GM19455 (cell line): Measurements from ENCODE around the gene SPATA7.

Experiments used
- ATAC-seq: cut with Tn5 transposase; IDR thresholded peaks from one replicate; pipeline ENCODE4 v1.9.1; 2021; ENCODE audit not compliant: unreplicated experiment

The SPATA7 gene

DNA sequence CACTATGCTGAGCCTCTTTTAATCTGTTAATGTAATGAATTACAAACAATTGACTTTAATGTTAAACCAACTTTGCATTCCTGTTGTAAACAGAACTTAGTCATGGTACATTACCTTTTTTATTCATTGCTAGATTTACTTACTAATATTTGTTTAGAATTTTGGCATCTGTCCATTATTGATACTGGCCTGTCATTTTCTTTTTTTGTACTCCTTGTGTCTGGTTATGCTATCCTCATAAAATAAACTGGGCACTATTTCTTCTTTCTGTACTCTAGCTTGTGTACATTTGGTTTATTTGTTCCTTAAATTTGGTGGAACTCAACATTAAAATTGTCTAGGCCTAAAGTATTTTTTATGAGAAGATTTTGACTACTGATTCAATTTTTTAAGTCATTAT, 32.1 kb downstream of the SPATA7 start:
- no peak for ATAC-seq

DNA sequence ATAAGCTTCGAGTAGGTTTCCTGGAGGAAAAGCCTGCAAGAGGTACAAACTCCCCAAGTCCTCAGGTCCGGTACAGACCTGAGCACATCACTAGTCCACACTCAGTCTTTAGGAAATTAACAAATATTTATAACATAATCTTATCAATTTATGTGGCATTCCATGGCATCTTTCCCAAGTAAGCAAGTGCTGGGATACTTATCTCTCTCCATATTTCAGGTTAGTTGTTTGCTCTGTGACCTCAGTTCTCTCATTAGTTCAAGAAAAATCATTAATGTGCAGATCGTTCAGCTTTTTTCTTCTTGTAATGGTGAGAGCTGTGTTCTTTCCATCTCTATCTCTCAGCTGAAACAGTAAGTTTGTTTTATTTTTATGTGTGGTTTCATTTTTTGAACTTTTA, 34.7 kb downstream of the SPATA7 start:
- ATAC-seq, result no peak

DNA sequence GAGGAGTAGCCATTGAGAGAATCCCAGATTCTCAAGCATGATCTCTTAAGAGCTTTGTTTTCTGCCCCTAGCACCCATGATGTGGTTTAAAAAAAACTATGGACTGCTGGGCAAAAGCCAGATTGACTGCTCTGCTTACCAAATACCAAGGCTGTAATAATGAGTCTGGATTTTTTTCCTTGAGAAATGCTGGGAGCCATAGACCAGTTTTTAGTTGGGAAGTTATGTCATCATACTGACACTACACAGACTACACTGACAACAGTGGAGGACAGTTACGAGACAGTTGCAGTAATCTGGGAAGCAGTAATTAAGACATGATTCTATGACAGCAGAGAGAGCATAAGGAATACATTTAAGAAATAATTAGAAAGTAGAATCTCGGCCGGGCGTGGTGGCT, 35.8 kb downstream of the SPATA7 start:
- no peak for ATAC-seq

DNA sequence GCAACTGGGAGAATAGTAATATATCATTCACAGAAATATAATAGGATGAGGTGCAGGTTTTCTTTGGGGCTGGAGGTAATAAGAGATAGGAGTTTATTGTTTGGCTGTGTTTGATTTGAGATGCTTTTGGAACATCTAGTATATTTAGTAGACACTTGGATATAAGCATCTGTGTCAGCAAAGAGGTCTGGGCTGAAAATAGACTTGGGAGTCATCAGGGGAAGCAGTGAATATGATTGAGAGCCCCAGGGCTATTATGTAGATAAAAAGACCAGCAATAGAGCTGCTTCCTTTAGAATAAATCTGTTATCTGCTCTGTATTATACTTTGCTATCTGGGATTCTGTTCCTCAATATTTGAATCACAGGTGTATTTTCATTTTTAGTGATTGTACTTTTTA, 36.6 kb downstream of the SPATA7 start:
- no peak for ATAC-seq

DNA sequence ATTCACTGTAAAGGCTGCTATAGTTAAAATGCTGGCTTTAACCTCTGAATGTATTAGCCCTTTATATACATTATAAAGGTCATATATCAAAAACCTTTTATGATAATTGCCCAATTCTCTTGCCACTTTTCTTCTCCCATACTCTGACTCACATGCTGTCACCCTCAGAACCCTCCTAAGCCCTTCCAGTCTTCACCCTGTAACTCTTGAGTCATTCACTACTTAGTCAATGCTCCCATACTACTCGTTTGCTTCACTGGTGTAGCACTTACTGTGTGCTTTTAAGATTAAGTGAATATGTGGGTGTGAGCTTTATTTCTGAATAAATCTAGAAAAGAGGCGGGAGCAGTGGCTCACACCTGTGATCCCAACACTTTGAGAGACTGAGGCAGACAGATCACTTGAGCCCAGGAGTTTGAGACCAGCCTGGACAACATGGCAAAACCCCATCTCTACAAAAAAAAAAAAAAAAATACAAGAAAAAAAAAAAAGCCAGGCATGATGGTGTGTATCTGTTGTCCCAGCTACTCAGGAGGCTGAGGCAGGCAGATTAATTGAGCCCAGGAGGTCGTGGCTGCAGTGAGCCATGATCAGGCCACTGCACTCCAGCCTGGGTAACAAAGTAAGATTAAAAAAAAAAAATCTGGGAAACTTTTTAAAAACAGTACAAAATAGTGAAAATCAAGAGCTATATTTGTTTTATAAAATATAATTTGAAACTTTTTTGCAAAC, 37.6 kb downstream of the SPATA7 start:
- ATAC-seq, result no peak

DNA sequence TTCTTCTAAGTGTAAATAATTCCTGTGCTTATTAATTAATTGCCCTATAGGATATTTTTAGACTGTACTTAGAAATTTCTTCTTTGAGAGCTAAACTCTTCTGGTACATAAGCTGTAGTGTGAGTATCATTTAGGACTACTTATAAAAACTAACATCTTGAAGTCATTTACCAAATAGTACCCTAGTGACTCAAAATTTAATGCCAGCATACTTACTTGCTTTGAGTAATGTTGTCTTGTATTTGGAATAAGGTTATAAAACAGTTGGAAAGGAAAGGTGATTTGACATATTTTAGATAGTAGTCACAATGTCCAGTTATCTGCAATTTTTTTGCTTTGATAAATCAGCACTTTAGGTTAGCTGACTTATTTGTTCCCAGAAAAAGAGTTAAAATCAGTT, 39.1 kb downstream of the SPATA7 start:
- no peak for ATAC-seq

DNA sequence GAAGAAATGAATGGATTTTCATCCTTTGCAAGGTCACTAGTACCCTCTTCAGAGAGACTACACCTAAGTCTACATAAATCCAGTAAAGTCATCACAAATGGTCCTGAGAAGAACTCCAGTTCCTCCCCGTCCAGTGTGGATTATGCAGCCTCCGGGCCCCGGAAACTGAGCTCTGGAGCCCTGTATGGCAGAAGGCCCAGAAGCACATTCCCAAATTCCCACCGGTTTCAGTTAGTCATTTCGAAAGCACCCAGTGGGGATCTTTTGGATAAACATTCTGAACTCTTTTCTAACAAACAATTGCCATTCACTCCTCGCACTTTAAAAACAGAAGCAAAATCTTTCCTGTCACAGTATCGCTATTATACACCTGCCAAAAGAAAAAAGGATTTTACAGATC, 40.8 kb downstream of the SPATA7 start:
- no peak for ATAC-seq

DNA sequence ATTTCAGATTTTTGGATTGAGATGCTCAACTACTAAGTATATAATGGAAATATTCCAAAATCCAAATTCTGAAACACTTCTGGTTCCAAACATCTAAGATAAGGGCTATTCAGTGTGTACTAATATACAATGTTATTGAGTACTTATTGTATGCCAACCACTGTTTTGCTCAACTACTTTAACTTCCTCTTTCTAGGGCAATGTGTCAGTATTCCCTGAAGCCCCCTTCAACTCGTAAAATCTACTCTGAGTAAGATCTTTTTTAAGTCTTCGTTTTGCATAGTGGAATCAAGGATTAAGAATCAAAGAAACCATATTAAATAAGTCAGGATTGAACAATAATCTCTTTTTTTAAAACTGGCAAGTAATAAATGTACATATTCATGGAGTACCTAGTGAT, 45.5 kb downstream of the SPATA7 start:
- ATAC-seq, result no peak

DNA sequence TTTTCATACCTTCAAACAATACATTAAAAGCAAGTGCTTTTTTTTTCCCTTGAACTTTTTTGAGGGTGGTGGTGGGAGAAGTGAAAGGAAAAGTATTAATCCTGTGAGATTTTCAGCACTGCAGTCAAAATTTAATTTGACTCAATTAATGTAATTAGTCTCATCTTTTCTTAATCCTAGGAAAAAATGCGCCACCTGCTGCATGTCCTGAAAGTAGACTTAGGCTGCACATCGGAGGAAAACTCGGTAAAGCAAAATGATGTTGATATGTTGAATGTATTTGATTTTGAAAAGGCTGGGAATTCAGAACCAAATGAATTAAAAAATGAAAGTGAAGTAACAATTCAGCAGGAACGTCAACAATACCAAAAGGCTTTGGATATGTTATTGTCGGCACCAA, 52.2 kb downstream of the SPATA7 start:
- no peak for ATAC-seq

DNA sequence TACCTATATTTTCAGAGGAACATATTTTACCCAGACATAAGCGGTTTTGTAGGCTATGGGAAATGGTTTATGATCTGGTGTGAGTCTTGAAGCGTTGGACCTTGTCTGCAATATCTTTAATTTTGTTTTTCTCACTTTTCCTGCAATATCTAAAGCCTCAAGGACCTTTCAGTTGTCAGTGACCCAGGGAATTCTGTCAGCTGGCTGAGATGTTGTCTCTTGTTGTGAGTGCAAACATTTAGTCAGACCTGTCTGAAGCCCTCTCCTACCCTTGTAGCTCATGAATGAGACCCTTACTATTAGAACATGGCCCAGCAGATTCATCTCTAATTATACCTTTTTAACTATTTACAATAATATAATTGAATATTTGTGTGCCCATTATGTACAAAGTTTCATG, 53.6 kb downstream of the SPATA7 start:
- ATAC-seq, result no peak

DNA sequence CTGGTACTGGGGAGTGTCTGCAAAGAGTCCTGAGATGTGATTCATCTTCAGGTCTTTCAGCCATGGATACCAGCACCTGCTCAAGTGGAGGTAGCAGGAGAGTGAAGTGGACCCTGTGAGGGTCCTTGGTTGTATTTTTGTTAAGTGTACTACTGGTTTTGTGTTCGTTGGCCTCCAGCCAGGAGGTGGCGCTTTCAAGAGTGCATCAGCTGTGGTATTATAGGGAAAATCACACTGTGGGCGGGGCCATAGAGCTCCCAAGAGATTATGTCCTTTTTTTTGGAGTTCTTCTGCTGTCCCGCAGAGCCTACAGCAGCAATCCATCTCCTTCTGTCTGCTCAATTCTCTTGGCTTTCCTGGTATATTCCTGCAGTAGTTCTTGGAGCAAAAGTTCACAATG, 66.8 kb downstream of the SPATA7 start:
- ATAC-seq, result no peak

DNA sequence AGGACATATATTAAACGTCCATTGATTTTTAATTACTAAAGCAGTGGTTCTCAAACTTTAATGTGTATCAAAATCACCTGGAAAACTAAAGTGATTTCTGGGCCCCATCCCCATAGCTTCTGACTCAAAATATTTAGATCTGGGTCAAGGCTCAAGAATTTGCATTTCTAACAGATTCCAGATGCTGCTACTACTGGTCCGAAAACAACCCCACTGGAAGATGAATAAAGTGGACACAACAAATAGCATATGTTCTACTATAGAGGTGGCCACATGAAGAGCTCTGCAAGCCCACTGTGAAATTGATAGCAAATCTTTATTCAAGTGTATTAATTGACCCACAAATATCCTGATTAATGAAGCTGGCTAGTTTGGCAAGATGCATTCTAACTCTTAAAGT, 69.4 kb downstream of the SPATA7 start:
- ATAC-seq, result no peak

DNA sequence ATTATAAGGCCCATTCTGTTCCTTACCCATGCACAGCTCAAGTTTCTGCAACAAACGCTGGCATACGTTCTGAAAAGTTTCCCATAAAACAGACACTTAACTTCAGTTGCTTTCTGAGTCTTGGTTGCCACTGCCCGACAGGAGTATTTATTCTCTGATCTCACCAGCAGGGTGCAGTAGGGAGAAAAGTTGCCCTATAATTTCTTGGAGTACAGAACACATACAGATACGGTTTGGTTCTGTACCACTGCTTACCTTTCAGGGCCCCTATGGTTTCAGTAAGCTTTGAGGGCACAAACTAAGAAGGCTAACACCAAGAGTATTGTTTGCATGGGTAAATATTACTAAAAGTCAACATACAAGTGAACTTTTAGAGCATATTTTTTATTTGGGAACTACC, 77.9 kb downstream of the SPATA7 start:
- ATAC-seq, result no peak

DNA sequence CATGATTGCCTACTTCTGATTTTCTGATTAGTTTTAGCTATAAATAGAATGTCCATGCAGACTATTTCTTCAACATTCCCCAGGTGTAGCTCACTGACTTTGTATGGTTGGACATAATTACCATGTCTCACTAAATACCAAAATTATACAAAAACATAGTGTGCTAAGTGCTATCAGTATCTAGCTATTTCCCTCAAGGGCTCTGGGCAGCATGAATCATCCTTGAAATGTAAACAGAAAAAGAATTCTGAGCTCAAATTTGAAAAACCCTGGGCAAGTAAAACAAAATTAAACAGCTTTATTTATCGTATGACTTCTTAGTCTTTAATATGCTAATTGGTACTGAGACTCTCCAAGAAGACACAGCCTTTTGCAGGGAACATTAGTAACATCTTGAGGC, 82.9 kb downstream of the SPATA7 start:
- ATAC-seq, result no peak

DNA sequence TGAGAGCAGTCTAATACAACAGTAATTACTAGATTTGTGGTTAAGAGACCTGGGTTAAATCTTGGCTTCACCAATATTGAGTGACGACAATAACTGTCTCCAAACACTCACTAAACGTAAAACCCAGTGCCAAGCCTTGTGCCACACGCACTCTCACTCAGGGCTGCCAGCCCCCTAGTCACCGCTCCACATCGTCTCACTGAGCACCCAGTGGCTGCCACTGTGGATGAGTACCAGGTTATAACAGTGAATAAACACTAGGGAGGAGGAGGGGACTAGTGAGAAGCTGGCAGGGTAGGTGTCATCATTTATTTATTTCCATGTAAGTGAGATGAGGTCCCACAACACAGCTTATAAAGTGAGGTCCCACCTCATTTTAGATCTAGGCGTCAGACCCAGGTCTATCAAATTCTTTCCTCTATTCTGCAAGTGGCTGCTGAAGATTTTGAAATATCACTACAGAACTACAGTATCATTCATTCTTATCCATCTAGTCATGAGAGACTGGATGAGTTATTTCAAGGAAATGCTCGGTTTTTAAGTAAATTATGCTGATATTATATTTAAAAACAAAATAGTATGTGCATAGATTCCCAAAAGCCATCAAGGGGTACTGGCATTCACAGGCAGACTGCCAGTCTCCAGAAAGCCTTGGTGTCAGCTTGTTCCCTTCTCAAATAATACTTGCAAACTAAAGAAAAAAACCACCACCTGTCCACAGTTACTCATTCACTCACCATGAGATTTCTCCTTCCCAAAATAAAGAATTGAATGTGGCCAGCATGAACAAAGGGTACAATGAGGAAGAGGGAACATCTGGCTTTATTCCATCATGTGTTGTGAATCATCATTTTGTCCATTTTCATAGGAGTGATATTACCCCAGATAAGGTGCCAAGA, 85.3 kb downstream of the SPATA7 start:
- no peak for ATAC-seq

DNA sequence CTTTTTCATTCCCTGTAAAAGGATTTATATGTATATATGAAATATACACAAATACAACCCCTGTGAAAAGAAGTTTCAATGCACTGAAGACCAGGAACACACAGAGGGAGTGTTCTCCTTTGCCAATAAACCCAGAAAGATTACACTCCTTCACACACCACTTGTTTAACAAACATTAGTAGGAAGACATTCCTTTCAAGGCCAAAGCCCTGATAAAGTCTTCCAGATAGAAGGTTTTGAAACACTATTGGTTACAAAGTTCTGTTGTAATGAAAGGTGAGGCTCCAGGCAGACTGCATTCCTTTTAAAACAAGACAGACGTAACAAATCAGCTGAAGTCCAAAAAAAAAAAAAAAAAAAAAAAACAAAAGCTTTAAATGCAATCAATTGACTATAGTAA, 88.3 kb downstream of the SPATA7 start:
- ATAC-seq, result no peak

DNA sequence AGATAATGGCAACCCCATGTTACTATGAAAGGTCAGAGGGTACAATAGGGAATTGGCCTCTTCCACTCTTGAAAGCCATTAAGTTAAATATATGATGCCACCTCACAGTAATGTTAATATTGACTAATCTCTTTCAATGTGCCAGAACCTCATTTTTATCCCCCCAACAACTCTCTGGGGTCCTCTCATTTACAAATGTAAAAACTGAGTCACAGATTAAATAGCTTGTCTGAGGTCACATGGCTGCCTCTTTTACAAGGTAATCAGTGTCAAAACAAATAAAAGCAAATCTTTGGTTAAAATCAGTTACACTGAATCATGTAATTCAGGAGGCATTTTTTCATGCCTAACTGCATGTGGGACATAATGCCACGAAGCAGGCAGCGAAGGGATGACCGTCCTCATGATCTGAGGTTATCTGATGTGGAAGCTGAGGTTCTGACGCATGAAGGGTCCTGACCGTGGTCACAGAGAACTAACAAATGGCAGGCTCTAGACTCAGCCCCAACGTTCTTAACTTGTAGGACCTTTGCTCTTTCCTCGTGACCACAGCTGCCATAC, 90.8 kb downstream of the SPATA7 start:
- ATAC-seq, result no peak

DNA sequence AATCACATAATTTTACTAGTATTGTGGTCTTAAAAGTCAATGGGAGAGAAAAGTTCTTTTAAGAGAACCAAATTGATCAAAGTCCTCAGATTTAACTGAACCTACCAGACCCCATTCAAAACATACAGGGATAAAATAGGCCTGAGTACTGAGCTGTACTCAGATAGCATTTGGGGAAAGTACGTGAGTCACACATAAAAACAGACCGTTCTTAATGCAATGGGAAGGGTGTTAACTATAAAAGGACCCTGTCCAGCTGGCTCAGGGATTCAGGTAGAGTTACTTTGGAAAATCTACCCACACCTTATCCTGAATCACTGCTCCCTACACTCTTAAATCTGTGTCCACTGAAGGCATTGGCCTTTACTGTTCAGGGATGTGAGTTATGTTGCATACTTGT, 91.4 kb downstream of the SPATA7 start:
- no peak for ATAC-seq

DNA sequence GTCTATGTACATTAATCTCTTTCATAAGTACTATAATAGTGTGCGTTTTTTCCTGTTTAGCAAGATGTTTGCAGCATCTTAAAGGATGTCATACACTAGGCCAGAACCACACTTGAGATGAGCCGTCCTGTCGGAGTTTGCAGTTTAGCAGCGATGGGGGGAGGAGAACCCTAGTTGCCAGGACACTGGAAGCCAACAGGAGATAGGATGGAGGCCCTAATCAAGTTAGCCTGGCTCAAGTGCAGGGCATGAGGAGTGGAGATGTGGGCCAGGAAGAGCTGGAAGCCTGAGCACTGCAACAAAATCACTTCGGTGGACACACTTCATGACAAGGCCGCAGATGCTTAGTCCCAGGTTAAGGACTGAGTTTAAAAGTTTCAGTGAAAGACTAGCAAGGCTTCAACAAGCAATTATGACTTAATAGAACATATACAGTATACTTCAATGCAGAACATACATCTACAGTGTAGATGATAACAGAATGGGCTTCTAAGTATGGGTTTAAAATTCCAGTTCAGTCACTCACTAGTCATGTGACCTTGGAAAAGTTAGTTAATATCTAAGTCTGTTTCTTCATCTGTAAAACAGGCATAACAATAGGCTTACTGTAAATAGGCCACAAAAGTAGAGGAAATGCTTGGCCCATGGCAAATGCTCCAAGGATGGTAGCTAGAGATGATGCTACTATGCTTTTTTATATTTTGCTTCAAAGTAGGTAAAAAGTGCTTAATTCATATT, 92.2 kb downstream of the SPATA7 start:
- no peak for ATAC-seq

DNA sequence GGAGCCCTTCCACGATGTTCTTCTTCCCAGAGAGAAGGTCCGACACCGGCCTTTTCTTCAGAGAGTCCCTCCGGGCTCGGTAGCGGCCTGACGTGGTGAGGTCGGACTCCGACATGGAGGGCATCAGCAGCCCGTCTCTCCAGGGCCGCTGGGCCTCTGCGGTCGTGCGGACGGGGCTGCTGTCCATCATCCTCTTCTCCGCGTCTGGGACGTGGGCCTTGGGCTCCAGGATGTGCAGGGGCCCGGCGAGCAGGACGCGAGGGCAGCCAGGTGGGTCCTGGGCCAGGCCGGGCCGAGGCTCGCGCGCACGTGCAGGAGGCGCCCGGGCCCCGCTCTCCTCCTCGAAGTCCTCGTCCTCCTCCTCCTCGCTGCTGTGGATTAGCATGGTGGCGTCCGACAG, 93.5 kb downstream of the SPATA7 start:
- ATAC-seq, result no peak

DNA sequence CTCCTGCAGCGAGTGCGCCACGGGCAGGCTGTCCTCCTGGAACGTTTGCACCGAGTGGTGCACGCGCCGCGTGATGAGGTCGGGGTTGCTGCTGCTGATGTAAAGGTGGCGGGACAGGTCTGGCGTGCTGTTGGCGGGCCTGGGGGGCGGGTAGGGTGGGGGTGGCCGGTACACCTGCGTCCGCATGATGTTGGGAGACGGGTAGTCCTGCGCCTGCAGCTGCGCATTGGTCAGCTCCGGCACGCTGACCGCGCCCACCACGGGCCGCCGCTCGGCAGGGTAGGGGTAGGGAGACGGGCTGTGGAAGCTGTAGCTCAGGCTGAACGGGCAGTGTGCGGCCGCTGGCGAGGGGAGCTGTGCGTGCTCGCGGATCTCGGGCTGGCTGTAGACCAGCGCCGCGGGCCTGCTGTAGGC, 94.1 kb downstream of the SPATA7 start:
- no peak for ATAC-seq
